A204.1 (cell line): ENCODE results near the gene DECR2.
"Not testable (repeated sequence)": the region's sequence is repeated elsewhere in the genome, so short reads cannot be mapped to it uniquely, and the experiment has no call there.

ENCODE experiments used
- FAIRE-seq: peaks from 2 replicates; lab custom pipeline; 2012; peaks lifted over from hg19 to GRCh38; lab: Jason Lieb, UNC

DECR2 gene

GRCh38 chr16:400061-400591 lies 1.6 kb upstream of the DECR2 start:
- FAIRE-seq = no peak

GRCh38 chr16:404971-405486 lies 3.3 kb downstream of the DECR2 start:
- no peak for FAIRE-seq

DNA sequence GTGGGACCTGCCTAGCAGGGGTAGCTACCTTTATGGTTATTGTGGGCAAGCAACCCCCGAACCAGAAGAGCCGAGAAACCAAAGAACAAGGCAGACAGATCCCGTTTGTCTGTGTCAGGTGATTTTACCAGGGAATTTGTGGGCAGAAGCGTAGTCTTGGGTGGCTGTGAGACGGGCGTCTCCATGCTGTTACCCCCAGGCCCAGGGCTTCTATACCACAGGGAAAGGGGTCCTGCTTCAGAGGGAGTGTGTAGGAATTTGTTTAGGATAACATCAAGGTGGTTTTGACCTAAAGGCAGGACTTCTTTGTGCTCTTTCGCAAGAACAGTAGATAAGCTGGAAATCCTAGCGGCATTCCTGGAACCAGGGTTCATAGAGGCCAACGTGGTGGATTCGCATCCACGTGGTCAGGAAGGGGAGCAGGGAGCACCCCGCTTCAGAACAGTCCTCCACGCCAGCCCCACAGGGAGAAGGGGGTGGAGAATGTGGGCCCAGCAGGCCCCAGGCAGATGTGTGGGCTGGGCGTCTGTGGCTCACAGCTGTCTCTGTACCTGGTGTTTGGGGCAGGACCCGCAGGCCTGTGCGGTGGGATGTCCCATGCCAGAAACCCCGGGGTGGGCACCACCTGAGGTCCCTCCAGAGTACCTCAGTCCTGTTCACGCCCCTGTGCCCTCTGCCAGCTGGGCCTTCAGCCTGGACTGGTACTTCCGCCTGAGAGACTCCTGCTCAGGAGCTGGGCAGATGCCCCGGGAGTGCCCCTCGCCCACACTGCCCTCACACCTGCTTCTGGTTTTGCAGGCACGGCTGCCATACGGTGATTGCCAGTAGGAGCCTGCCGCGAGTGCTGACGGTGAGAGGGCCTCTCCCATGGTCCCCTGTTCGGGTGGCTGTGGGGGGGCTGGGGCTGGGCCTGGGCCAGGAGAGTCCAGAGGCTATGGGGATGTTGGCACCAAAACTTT lies 4.1 kb downstream of the DECR2 start:
- FAIRE-seq = no peak

DNA sequence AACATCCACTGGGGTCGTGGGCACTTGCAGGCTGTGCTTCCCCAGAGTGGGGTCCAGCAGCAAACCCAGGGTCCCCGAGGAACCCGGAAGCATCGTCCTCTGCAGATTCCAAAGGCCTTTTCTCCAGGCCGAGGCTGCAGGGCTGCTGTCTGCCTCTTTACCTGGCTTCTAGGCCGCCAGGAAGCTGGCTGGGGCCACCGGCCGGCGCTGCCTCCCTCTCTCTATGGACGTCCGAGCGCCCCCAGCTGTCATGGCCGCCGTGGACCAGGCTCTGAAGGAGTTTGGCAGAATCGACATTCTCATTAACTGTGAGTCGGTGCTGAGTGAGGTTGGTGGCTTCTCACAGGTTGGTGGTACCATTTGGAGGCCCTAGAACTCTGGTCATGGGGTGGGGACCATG lies 5.6 kb downstream of the DECR2 start:
- FAIRE-seq = no peak

- FAIRE-seq = no peak
Measured at GRCh38 chr16:410516-411178, 9.0 kb downstream of the DECR2 start.

DNA sequence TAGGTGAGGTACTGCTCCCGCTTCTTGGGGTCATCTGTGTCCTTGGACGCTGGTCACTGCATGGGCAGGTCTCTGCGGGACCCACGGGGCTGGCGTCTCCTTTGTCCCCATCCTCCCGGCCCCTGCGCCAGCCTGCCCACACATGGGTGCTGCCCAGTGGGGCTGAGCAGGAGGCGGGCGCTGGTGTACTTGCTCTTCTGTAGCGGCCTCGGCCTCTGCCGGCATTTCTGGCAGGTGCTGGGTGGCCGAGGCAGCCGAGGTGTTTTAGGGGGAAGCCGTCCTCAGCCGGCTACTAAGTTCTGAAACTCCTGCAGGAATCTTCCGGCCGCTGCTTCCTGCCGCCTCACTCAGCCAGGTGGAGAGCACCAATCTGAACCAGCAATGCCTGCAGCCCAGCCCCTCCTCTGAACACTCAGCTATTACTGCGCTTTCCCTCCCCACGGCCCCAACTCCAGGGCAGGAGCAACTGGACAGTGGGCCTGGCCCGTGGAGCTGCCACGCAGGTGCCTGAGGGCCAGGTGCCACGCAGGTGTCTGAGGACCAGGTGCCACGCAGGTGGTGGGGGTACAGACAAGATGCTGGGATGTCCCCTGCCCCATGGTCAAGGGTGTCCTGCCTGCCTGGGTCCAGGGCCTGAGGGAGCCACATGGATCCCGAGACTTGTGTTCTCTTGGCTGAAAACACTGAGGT lies 10.0 kb downstream of the DECR2 start:
- no peak for FAIRE-seq

GRCh38 chr16:414395-415169 lies 12.9 kb downstream of the DECR2 start:
- no peak for FAIRE-seq

- FAIRE-seq = not testable (repeated sequence)
Measured at GRCh38 chr16:415170-415498, 13.4 kb downstream of the DECR2 start.

DNA sequence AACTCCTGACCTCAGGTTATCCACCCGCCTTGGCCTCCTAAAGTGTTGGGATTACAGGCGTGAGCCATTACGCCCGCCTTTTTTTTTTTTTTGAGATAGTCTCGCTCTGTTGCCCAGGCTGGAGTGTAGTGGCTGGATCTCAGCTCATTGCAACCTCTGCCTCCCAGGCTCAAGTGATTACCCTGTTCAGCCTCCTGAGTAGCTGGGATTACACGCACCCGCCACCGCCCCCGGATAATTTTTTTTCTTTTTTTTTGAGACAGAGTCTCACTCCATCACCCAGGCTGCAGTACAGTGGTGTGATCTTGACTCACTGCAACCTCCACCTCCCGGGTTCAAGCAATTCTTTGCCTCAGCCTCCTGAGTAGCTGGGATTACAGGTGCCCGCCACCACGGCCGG lies 20.5 kb downstream of the DECR2 start:
- FAIRE-seq = not testable (repeated sequence)

DNA sequence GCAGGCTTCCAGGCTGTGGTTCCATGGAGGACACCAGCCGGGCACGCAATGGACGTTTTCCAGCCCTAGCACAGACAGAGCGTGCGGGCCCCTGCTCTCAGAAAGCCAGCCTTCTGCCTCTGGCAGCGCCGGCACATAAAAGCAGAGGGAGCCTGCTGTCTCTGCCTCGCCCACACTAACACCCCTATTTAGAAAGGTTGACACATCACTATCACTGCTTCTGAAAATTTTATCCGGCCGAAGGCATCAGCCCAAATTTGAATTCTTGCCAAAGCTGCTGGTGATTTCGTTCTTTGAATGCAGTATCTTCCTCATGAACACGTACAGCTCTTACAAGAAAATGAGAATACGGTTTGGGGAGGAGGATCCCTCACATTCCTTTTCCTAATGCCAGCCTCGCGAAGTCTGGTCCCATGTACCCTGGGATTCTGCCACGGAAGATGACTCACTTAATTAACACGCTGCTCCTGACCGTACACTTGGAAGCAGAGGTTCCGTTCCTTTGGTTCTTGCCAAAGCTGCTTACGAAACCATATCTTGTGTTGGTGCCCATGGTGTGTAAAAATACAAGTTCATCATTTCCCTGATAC lies 22.4 kb downstream of the DECR2 start:
- FAIRE-seq = no peak

DNA sequence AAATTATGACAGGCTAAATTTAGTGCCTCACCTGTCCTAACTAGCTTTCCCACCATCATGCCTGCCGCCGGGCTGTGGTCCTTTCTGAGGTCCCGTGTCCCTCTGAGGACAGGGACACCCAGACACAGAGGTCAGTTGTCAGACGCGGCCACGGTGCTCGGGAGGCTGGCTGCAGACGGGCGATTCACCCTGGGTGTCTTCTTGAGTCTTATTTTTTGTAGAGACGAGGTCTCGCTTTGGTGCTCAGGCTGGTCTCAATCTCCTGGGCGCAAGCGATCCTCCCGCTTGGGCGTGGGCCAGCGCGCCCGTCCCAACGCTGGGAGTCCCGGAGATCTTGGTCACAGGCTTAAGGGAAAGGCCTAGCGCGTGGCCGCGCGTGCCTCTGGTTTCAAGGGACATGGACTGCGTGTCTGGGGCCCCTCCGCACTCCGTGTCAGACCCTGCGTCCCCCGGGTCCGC lies 23.0 kb downstream of the DECR2 start:
- no peak for FAIRE-seq

DNA sequence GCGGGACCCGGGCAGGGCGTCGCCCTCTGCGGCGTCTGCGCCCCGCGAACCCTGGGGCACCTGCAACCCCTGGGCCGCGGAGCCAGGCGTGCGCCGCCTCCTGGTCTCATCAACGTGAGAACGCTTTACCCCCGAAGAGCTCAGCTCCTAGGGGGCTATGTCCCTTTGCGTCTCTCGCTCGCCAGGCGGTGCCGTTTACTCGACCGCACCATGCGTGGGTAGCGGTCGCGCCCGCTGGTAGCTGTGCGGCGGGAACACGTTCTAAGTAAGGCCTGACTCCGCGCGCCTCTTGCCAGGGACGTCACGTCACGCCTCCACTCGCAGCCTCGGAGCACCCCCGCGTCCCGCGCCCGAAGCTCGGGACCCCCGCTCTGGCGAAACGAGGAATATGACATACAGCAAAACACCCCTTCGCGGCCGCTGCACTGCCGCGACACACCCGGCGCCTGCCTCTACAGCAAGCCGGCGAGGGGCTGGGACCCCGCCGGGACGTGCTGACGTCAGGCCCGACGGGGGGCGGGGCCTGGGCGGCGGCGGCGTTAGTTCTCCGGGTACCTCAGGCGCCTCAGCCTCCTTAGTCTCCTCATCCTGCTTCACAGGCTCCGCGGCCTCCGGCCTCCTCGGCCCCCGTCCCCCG lies 23.5 kb downstream of the DECR2 start, which contains the start of gene RAB11FIP3:
Gene RAB11FIP3, plus strand, starts transcription at position 568 of the 637 bp plus-strand sequence. CDS start 358 bp downstream, outside the sequence.
- FAIRE-seq = no peak

DNA sequence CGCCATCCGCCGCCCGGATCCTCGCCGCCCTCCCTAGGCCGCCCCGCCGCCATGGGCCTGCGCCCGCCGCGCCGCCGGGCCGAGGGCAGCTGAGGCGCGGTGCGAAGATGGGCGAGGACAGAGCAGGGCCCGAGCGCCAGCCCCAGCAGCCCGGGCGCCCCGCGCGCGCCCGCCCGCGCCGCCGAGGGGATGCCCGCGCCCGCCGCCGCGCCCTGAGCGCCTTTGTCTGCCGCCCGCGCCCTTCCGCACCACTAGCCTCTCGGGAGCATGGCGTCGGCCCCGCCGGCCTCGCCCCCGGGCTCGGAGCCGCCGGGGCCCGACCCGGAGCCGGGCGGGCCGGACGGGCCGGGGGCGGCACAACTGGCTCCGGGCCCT lies 24.0 kb downstream of the DECR2 start:
- FAIRE-seq = no peak

GRCh38 chr16:426115-426905 lies 24.6 kb downstream of the DECR2 start:
- FAIRE-seq = no peak

DNA sequence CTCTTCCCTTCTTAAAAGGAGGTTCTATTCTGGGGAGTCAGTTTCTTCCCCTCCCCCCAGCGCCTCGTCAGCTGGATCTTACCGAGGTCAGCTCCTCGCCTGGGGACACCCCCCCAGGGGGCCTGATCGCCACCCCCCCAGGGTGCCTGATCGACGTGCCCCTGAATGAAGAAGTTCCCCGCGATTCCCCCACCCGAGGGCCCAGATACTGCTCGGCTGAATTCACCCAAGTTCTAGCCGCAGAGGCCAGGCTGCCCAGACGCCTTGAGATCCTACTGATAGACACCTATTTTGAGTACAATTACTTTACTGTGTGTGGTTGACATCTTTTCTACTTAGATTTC lies 25.2 kb downstream of the DECR2 start:
- no peak for FAIRE-seq

- no peak for FAIRE-seq
Measured at GRCh38 chr16:427250-427649, 25.6 kb downstream of the DECR2 start.

DNA sequence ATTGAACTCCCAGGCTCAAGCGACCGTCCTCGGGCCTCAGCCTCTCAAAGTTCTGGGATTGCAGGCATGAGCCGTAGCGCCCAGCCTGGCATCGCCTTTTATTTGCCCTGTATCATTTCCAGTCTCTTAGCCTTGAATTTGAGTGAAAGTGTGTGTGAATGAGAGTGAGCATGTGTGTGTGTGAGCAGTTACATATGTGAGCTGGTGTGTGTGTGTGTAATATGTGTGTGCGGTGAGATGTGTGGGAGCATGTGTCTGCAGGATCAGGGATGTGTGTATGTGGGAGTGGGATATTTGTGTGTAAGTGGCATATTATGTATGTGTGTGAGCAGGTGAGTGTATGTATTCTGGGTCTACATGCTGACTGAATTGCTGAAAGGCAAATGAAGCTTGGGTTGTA lies 29.2 kb downstream of the DECR2 start:
- no peak for FAIRE-seq

DNA sequence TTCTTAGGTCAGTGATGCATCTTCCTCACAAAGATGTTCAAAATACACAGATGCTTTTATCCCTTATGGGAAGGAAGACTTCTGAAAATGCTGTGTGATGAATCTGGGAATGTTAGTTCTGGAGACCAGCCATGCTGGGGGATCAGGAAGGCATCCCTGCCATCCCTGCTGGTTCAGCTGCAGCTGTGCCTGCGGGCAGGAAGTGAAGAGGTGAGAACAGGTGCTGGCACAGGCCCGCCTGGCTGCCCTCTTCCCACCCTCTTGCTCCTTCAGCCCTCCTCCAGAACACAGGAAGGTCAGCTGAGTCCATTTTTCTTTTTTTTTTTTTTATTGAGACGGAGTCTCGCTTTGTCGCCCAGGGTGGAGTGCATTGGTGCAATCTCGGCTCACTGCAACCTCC lies 38.9 kb downstream of the DECR2 start:
- FAIRE-seq = no peak

DNA sequence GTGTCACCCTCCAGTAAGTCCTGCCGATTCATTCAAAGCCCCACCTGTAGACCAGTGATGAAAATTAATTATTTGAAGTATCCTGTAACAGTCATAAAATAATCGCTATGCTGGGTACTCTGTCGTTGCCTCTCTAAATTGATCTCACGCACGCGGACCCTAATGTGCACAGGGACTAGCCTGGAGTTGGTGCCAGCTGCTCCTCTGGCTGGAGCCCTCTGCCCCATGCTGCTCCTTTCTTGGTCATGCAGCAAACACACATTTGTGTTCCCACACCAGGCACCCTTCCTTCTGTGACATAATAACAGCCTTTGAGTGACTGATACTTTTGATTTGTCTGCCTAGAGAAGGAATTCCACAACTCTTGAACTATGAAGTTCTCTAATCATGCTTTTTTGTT lies 39.8 kb downstream of the DECR2 start:
- FAIRE-seq = no peak

- no peak for FAIRE-seq
Measured at GRCh38 chr16:442976-443375, 41.3 kb downstream of the DECR2 start.
